GM12873 (cell line): Measurements from ENCODE around the gene CBLB.

ENCODE experiments used
- TF ChIP-seq, protein P1 (sequence below): IDR thresholded peaks from 2 replicates; pipeline ENCODE4 v1.5.1; 2012; ENCODE audit warnings: low read depth, mild to moderate bottlenecking, moderate library complexity, low read length, control low read depth; ENCODE audit not compliant: insufficient read depth; ENCODE audit errors: missing control alignments

Gene CBLB

DNA sequence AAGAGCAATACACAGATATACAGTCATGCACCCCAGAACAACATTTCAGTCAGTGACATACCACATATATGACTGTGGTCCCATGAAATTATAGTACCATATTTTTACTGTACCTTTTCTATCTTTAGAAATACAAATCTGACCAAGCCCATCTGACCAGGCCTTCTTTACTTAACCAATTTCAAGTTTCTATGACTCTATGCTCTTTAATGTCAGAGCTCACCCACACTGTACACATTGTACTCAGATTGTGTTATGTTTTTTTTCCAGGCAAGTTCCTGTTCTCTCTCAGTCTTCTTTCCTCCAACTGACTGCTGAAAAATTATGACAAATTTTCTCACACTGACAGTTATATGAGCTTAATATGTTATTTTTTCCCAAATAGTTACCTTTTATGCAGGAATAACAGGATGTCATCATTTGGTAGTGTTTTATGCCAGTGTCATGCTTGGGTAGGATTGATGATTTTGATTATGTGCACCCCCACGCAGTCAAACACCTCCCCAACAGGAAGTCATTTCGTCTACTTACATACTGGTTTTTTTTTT is 8.0 kb upstream of the CBLB start:
- TF ChIP-seq, protein P1, sequence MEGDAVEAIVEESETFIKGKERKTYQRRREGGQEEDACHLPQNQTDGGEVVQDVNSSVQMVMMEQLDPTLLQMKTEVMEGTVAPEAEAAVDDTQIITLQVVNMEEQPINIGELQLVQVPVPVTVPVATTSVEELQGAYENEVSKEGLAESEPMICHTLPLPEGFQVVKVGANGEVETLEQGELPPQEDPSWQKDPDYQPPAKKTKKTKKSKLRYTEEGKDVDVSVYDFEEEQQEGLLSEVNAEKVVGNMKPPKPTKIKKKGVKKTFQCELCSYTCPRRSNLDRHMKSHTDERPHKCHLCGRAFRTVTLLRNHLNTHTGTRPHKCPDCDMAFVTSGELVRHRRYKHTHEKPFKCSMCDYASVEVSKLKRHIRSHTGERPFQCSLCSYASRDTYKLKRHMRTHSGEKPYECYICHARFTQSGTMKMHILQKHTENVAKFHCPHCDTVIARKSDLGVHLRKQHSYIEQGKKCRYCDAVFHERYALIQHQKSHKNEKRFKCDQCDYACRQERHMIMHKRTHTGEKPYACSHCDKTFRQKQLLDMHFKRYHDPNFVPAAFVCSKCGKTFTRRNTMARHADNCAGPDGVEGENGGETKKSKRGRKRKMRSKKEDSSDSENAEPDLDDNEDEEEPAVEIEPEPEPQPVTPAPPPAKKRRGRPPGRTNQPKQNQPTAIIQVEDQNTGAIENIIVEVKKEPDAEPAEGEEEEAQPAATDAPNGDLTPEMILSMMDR = no peak

DNA sequence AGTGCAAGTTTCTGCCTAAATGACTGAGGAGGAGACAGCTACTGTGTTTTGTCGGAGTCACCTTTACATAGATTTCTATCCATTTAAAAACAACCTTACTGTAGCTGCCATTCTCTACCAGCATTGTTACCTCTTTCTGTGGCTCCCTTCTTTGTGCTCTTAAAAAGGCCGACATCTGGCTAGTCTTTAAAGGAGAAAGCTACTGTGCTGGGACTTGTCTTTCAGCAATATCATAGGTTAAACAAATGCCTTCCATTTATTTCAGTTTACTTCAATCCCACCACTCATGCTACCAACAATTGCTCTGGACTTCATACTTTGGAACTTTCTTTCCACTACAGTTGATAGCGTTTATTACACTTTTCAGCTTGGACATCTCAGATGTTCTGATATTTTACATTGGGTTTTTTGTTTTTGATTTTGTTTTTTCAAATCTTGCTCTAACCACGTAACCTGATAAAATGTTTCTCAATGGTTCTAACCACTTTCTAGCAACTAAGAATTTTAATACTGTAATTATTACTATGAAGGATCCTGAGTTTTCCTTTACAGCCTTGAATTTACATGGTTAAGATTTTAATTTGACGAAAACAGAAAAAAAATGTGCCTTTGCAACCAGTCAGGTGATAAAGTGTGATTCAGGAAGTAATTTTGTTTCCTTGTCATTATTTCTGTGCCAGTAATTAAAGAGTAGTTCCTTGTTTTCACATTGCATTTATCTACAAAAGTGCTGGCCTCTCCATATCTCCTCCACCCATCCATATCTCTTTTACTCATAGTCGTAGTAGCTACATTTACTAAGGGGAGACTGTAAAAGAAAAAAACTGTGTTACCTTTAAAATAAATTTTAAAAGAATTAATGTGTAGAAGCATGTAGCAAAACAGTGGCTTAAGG is 1.3 kb upstream of the CBLB start:
- TF ChIP-seq, protein P1 = no peak

DNA sequence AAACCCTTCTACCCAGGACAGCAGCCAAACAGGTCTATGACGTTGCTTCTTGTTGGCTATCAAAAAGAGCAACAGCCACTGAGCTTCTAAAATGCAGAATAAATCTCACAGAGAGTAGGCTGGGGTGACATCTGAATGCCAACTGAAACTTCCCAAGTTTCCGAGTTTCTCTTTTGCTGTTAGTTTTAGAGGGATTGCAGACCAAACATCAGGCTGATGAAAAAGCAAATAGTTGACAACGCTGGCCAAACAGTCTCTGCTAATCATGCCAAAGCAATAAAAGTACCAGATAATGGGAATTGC is 670 bp upstream of the CBLB start:
- TF ChIP-seq, protein P1 = no peak

DNA sequence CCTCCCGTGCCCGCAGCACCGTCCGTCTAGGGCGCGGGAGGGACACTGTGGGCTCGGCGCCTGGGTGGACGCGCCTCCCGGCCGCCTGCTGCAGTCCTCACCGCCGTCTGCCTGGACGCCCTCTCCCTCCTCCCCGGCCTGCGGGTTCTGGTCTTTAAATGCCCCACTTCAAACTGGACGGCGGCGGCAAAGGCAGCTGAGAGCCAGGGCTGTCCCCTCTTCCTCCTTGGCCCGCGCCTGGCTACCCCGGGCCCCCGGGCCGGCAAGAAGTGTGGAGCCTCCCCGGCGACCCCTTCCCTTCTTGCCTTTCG is 426 bp downstream of the CBLB start:
- TF ChIP-seq, protein P1 = no peak

DNA sequence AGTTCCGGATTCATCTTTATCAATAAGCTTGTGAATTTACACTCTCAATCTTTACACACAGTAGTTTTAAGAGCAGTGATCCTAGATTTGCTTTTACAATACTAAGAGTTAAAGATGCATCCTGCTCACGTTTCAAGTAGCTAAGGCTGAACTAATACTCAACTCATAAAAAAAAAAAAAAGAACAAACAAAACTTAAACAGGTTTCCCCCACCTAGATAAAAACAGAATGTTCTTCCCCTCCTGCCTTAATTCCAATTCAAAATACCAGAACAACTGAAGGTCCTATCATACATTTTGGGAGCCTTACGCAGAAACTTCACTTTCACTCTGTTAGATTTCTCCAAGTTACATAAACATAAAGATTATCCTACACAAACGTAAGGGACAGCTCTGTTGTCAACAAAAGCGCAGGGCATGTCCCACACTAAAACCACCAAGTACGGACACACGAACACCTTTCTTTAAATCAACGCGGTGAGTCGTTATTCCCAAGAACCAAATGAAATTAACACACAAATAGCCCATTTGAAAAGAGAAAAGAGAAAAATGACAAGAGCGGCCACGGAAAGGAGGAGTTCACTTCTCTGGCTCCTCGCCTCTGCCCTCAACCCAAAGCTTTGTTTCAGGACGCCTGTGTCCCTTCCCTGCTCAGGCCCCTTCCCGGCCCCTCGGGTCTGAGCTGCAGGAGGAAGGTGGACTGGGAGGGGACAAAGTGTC is 941 bp downstream of the CBLB start:
- TF ChIP-seq, protein P1 = no peak

DNA sequence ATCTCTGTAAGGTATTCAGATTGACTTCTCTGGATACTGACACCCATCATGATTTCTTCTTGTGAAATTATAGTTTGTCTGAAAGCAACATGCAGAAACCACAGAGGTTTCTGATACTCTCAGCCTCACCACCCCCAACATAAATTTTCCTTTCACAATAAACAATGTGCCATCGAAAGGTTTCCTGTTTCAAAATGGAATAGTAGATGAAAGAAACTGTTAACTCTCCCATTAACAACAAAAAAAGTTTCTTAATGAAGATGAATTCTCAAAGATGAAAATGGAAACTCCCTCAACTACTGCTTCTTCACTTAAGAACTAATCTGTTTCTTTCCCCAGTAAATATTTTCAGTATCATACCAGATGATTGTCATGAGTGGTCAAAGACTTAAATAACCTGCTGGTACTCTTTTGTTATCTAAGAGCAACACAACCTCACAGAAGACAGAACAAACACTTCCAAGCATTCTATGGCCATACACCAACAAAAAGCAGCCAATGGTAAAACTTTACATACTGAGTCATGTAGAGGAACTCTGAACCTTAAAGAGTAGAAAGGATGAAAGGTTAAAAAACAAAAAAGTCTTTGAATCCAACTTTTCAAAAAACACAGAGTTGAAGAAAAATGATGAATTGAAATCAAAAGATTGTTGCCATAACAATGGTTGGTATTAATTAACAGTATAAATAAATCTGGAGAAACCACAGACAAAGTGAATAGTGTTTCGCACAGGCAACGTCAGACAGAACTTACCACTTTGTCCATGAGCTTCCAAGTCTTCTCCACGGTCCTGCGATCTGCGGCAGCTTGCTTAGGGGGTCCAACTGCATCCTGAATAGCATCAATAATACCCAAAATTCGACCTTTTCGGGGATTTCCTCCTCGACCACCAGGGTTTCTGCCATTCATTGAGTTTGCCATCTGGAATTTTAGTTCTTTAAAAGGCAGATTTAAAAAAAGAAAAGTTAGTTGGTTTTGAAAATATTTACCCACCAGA is 1.9 kb downstream of the CBLB start:
- TF ChIP-seq, protein P1 = no peak
